MCF 10A (cell line): Measurements from ENCODE around the gene C17orf100. TPM values are rescaled to one million over a fixed set of nuclear protein-coding genes. Genes with fewer than 3 reads are reported as not detected.

Experiments
- BruUV-seq: library from RNA; stranded (reverse); fragments of 400-500 nt; replicated peaks from 2 replicates; lab custom pipeline; 2021; lab: Mats Ljungman, UMichigan
- CTCF ChIA-PET: fragments of 300-600 bp; sonication (Branson Sonifier 250); formaldehyde crosslinking; extraction: SDS; loops from one replicate; lab custom pipeline; 2021; ENCODE audit warnings: antibody characterized with exemption, inconsistent platforms; lab: Yijun Ruan, JAX
- POLR2A ChIA-PET: fragments of 300-600, 350-650 bp; sonication (Branson Sonifier 250); formaldehyde crosslinking; extraction: SDS; loops from one replicate; lab custom pipeline; 2020; ENCODE audit warnings: antibody characterized with exemption, inconsistent platforms; lab: Yijun Ruan, JAX
- DNase-seq: peaks from one replicate; pipeline ENCODE4 v3.0.0-alpha.2; 2018; ENCODE audit not compliant: unreplicated experiment
- H3K27ac Mint-ChIP-seq: one replicate; pipeline ENCODE4 v1.8.0; 2022; ENCODE audit warnings: mild to moderate bottlenecking, low read depth, mixed read lengths; ENCODE audit not compliant: unreplicated experiment
- H3K27me3 Mint-ChIP-seq: one replicate; pipeline ENCODE4 v1.8.0; 2022; ENCODE audit warnings: mixed read lengths; ENCODE audit not compliant: insufficient read depth, unreplicated experiment
- H3K36me3 Mint-ChIP-seq: one replicate; pipeline ENCODE4 v1.8.0; 2022; ENCODE audit warnings: mild to moderate bottlenecking, moderate library complexity, mixed read lengths; ENCODE audit not compliant: insufficient read depth, unreplicated experiment
- H3K4me1 Mint-ChIP-seq: one replicate; pipeline ENCODE4 v1.8.0; 2022; ENCODE audit warnings: mixed read lengths; ENCODE audit not compliant: insufficient read depth, unreplicated experiment
- H3K4me3 Mint-ChIP-seq: one replicate; pipeline ENCODE4 v1.8.0; 2022; ENCODE audit warnings: mild to moderate bottlenecking, moderate library complexity, mixed read lengths; ENCODE audit not compliant: unreplicated experiment
- H3K9me3 Mint-ChIP-seq: one replicate; pipeline ENCODE4 v1.8.0; 2022; ENCODE audit warnings: mixed read lengths; ENCODE audit not compliant: unreplicated experiment
- CTCF ChIP-seq: fragments of 200-600 bp; IDR thresholded peaks from one replicate; pipeline ENCODE4 v1.8.0; 2022; ENCODE audit warnings: antibody characterized with exemption, mild to moderate bottlenecking; ENCODE audit not compliant: unreplicated experiment
- intact Hi-C: fragments of 100-400 bp; cut with micrococcal nuclease; formaldehyde crosslinking; loops from 2 replicates; pipeline ENCODE4 v1.14.1; 2022
- total RNA-seq: library from RNA; stranded (reverse); gene quantifications from 2 replicates; pipeline ENCODE4 v1.2.3, GENCODE V29; 2022

C17orf100 gene
- total RNA-seq, 1 experiment from 2014 or later = 1.4 TPM

DNA sequence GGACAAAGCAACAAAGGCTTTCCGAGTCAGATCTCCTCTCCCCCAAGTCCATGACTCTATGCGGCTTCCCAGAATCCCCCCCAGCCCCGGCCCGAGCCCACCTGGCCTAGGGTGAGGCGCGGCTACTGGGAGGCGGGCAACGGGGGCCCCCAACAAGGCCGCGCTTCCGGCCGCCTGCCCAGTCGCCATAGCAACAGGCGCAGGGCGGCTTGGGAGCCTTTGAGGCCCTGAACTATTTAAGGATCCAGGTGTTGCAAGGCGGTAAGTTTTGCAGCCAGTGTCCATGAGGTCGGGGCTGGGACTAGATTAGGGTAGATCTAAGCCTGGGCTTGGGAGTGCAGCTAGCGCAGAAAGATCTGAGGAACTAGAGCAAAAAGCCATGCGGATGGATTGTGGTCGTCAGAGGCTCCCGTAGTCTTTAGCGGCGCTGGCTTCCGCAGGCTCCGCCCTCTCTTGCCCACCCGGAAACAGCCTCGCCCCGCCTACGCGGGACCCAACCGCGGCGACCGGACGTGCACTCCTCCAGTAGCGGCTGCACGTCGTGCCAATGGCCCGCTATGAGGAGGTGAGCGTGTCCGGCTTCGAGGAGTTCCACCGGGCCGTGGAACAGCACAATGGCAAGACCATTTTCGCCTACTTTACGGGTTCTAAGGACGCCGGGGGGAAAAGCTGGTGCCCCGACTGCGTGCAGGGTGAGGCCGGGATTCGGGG is 10.9 kb upstream of the C17orf100 start, which contains the start of the genes KIAA0753 and TXNDC17:
Gene KIAA0753 (minus strand): TSS at position 176 of the 711 bp plus-strand sequence. CDS start 5,608 bp downstream, outside the sequence.
Gene TXNDC17 (plus strand): TSS at position 525 of the 711 bp plus-strand sequence. CDS start 23 bp downstream, at position 548.
- BruUV-seq = no TSS peak
- H3K36me3 Mint-ChIP-seq = peaks cover 57% of the 10 kb centered on the region
- TF ChIP-seq CTCF = no peak
- H3K27ac Mint-ChIP-seq = peak within 1 kb of the TSS; percentile 96
- peaks cover 26% of the 10 kb centered on the region for H3K4me1 Mint-ChIP-seq
- DNase-seq = peak; percentile 89
- POLR2A ChIA-PET = interaction anchor here (0.6 to 3.9 kb wide), 21 partner anchors 7 to 375 kb away, joined by 3 to 57 read pairs (median 4); partner anchors contain the start of genes C17orf100, MED31 and RNASEK
- no peaks in the 10 kb centered on the region for H3K27me3 Mint-ChIP-seq
- peak within 1 kb of the TSS; percentile 96 for H3K4me3 Mint-ChIP-seq
- intact Hi-C loops = loop anchor here (1.0 to 2.0 kb wide), 2 partner anchors 86 to 169 kb away; no protein-coding TSS in a partner anchor
- CTCF ChIA-PET = interaction anchor here (0.7 to 1.9 kb wide), 2 partner anchors 203 to 381 kb away, joined by 3 to 7 read pairs; no protein-coding TSS in a partner anchor
- H3K9me3 Mint-ChIP-seq = no peaks in the 10 kb centered on the region

GRCh38 chr17:6641247-6641863 is 10.2 kb upstream of the C17orf100 start:
- no peaks in the 10 kb centered on the region for H3K9me3 Mint-ChIP-seq
- peaks cover 59% of the 10 kb centered on the region for H3K36me3 Mint-ChIP-seq
- ChIA-PET CTCF (interaction anchor here (0.7 to 1.9 kb wide), 3 partner anchors 8 to 380 kb away, joined by 3 to 7 read pairs (median 3); no protein-coding TSS in a partner anchor), POLR2A (interaction anchor here (0.6 to 3.9 kb wide), 24 partner anchors 8 to 375 kb away, joined by 3 to 57 read pairs (median 5); partner anchors contain the start of genes C17orf100, MED31 and RNASEK)
- H3K4me3 Mint-ChIP-seq = peak overlapping the region; percentile 96
- TF ChIP-seq CTCF = no peak
- H3K27ac Mint-ChIP-seq = peak overlapping the region; percentile 96
- BruUV-seq = TSS peak; percentile 59
- peaks cover 31% of the 10 kb centered on the region for H3K4me1 Mint-ChIP-seq
- peak; percentile 33 for DNase-seq
- intact Hi-C loops = loop anchor here (2.0 kb wide), 1 partner anchor 87 kb away; no protein-coding TSS in a partner anchor
- H3K27me3 Mint-ChIP-seq = no peaks in the 10 kb centered on the region

- intact Hi-C loops = no loop called here
- H3K4me3 Mint-ChIP-seq = peak overlapping the region; percentile 96
- ChIA-PET POLR2A (interaction anchor here (0.7 to 3.9 kb wide), 14 partner anchors 8 to 370 kb away, joined by 3 to 57 read pairs (median 8); partner anchors contain the start of genes C17orf100, MED31 and RNASEK), CTCF (interaction anchor here (0.7 kb wide), 1 partner anchor 171 kb away, joined by 3 read pairs; no protein-coding TSS in a partner anchor)
- H3K9me3 Mint-ChIP-seq = no peaks in the 10 kb centered on the region
- H3K4me1 Mint-ChIP-seq = peaks cover 31% of the 10 kb centered on the region
- H3K27ac Mint-ChIP-seq = no peak overlapping the region
- no peak for DNase-seq
- peaks cover 56% of the 10 kb centered on the region for H3K36me3 Mint-ChIP-seq
- no peak for TF ChIP-seq CTCF
- no TSS peak for BruUV-seq
- no peaks in the 10 kb centered on the region for H3K27me3 Mint-ChIP-seq
Measured at GRCh38 chr17:6642592-6642991, 9.0 kb upstream of the C17orf100 start.
